Measurements from ENCODE around the gene SEZ6. TPM values are rescaled to one million over a fixed set of nuclear protein-coding genes. Genes with fewer than 3 reads are reported as not detected.

Gene SEZ6
- total RNA-seq, 4 donors from 2014 or later, result 0.42 to 0.83 (median 0.52) TPM; not detected in 1

GRCh38 chr17:29045026-29045425 is 39.2 kb upstream of the SEZ6 start:
- intact Hi-C loops (cut with DNase I), result no loop called here
- TF ChIP-seq CTCF (IDR thresholded peaks at IDR 0.05) (no peak), POLR2AphosphoS5 (IDR thresholded peaks at IDR 0.05) (no peak), EP300 (IDR thresholded peaks at IDR 0.05) (no peak), POLR2A (IDR thresholded peaks at IDR 0.05; ENCODE audit: low read depth) (no peak)
- Histone ChIP-seq H3K4me1 (peaks cover 6 to 18% (median 12%) of the 10 kb centered on the region in 4 donors), H3K36me3 (no peaks in the 10 kb centered on the region), H3K4me3 (no peak overlapping the region), H3K9me3 (no peaks in the 10 kb centered on the region), H3K27me3 (no peaks in the 10 kb centered on the region), H3K27ac (replicated peaks in 1 of 4) (no peak overlapping the region)
- no peak for DNase-seq (ENCODE audit: extremely low spot score)
- WGBS, result 90% methylated on average over 4 of the region's 4 CpGs

- DNase-seq (ENCODE audit: extremely low spot score), result no peak
- Histone ChIP-seq H3K4me3 (no peak overlapping the region), H3K27me3 (no peaks in the 10 kb centered on the region), H3K9me3 (no peaks in the 10 kb centered on the region), H3K27ac (replicated peaks in 1 of 4) (no peak overlapping the region), H3K4me1 (peaks cover 6 to 22% (median 15%) of the 10 kb centered on the region in 4 donors), H3K36me3 (no peaks in the 10 kb centered on the region)
- WGBS, result 85% methylated on average over 3 of the region's 3 CpGs
- intact Hi-C loops (cut with DNase I), result no loop called here
- no peak for TF ChIP-seq POLR2A (IDR thresholded peaks at IDR 0.05; ENCODE audit: low read depth)
These were observed 37.8 kb upstream of the SEZ6 start for GRCh38 chr17:29043539-29044145.

GRCh38 chr17:29042679-29043538 is 37.1 kb upstream of the SEZ6 start, which contains the start of gene PIPOX:
Gene PIPOX, plus strand, starts transcription at chr17:29043141. Its CDS starts 85 bp downstream, at chr17:29043226.
- TF ChIP-seq POLR2A (IDR thresholded peaks at IDR 0.05; ENCODE audit: low read depth), result no peak
- TF ChIP-seq EP300 (IDR thresholded peaks at IDR 0.05), result no peak
- no peak for TF ChIP-seq POLR2AphosphoS5 (IDR thresholded peaks at IDR 0.05)
- no peak for TF ChIP-seq CTCF (IDR thresholded peaks at IDR 0.05)
- DNase-seq (ENCODE audit: extremely low spot score), result no peak
- H3K9me3 ChIP-seq, result no peaks in the 10 kb centered on the region
- 52% methylated on average over 13 of the region's 13 CpGs for WGBS
- peaks cover 6 to 22% (median 15%) of the 10 kb centered on the region in 4 donors for H3K4me1 ChIP-seq
- H3K27ac ChIP-seq (replicated peaks in 1 of 4), result peak within 1 kb of the TSS in 1 of 4 donors; percentile 18
- intact Hi-C loops (cut with DNase I), result no loop called here
- peak within 1 kb of the TSS in 1 of 4 donors; percentile 12 for H3K4me3 ChIP-seq
- no peaks in the 10 kb centered on the region for H3K36me3 ChIP-seq
- H3K27me3 ChIP-seq, result no peaks in the 10 kb centered on the region

- no peaks in the 10 kb centered on the region for H3K27me3 ChIP-seq
- peaks cover 6 to 22% (median 15%) of the 10 kb centered on the region in 4 donors for H3K4me1 ChIP-seq
- no peak for DNase-seq (ENCODE audit: extremely low spot score)
- intact Hi-C loops (cut with DNase I), result no loop called here
- 81% methylated on average over 11 of the region's 11 CpGs for WGBS
- no peaks in the 10 kb centered on the region for H3K9me3 ChIP-seq
- H3K36me3 ChIP-seq, result no peaks in the 10 kb centered on the region
- H3K4me3 ChIP-seq, result peak overlapping the region in 1 of 4 donors; percentile 12
- no peak overlapping the region for H3K27ac ChIP-seq (replicated peaks in 1 of 4)
- no peak for TF ChIP-seq POLR2AphosphoS5 (IDR thresholded peaks at IDR 0.05)
- TF ChIP-seq CTCF (IDR thresholded peaks at IDR 0.05), result no peak
These were observed 36.3 kb upstream of the SEZ6 start for GRCh38 chr17:29042026-29042678.

GRCh38 chr17:29041571-29041970 is 35.7 kb upstream of the SEZ6 start:
- peaks cover 6 to 22% (median 15%) of the 10 kb centered on the region in 4 donors for H3K4me1 ChIP-seq

More at GRCh38 chr17:29041571-29041970, 35.7 kb upstream of the SEZ6 start:
- Histone ChIP-seq H3K27ac (replicated peaks in 1 of 4) (no peak overlapping the region), H3K4me3 (no peak overlapping the region), H3K36me3 (no peaks in the 10 kb centered on the region), H3K27me3 (no peaks in the 10 kb centered on the region), H3K9me3 (no peaks in the 10 kb centered on the region)
- no peak for DNase-seq (ENCODE audit: extremely low spot score)
- 91% methylated on average over 6 of the region's 6 CpGs for WGBS
- intact Hi-C loops (cut with DNase I), result no loop called here
- TF ChIP-seq POLR2A (IDR thresholded peaks at IDR 0.05; ENCODE audit: low read depth), result no peak
- no peak for TF ChIP-seq POLR2AphosphoS5 (IDR thresholded peaks at IDR 0.05)
- no peak for TF ChIP-seq EP300 (IDR thresholded peaks at IDR 0.05)
- TF ChIP-seq CTCF (IDR thresholded peaks at IDR 0.05), result no peak

Measured in esophagus muscularis mucosa (tissue), 4 donors.